Neutrophil (primary cell): ENCODE results near the gene UNC5CL.

ENCODE experiments used
- H3K27ac ChIP-seq: fragments of 200-600 bp; sonication (generic); 2 replicates; pipeline ENCODE4 v1.5.1; 2016; ENCODE audit warnings: mild to moderate bottlenecking, moderate library complexity
- H3K27me3 ChIP-seq: fragments of 200-600 bp; sonication (generic); 2 replicates; pipeline ENCODE4 v1.6.0; 2016; ENCODE audit warnings: mild to moderate bottlenecking
- H3K36me3 ChIP-seq: fragments of 200-600 bp; sonication (generic); 2 replicates; pipeline ENCODE4 v1.5.1; 2017
- H3K4me1 ChIP-seq, 2 experiments: fragments of 200-600 bp in 1 of 2; sonication (generic) in 1 of 2; 1 replicate in 1 of 2; 2 replicates in 1 of 2; pipeline versions ENCODE4 v1.5.1 to v1.6.1; 2013 to 2016; ENCODE audit warnings: low read depth in 1 of 2, low read length in 1 of 2, mild to moderate bottlenecking in 1 of 2, moderate library complexity in 1 of 2; ENCODE audit not compliant: control insufficient read depth in 1 of 2, insufficient read depth in 1 of 2
- H3K4me3 ChIP-seq, 2 experiments: fragments of 200-600 bp in 1 of 2; sonication (generic) in 1 of 2; 1 replicate in 1 of 2; 2 replicates in 1 of 2; pipeline ENCODE4 v1.5.1; 2013 to 2016; ENCODE audit warnings: low read depth in 1 of 2, low read length in 1 of 2, mild to moderate bottlenecking in 1 of 2, moderate library complexity in 1 of 2
- H3K9me3 ChIP-seq: fragments of 200-600 bp; sonication (generic); 2 replicates; pipeline ENCODE4 v1.5.1; 2016
- CTCF ChIP-seq: fragments of 200-600 bp; sonication (generic); IDR thresholded peaks from 2 replicates; pipeline ENCODE4 v1.5.1; 2016; ENCODE audit warnings: antibody characterized with exemption

The UNC5CL gene

GRCh38 chr6:41028561-41029412 is 10.2 kb downstream of the UNC5CL start:
- Histone ChIP-seq H3K36me3 (no peaks in the 10 kb centered on the region), H3K9me3 (no peaks in the 10 kb centered on the region), H3K27me3 (peaks cover 7% of the 10 kb centered on the region), H3K4me1 (peaks cover 12 to 17% of the 10 kb centered on the region in 2 experiments), H3K27ac (no peak overlapping the region), H3K4me3 (peak overlapping the region; percentile 64 to 89)
- TF ChIP-seq CTCF, result no peak

GRCh38 chr6:41027799-41028560 is 11.0 kb downstream of the UNC5CL start:
- no peak overlapping the region for H3K27ac ChIP-seq
- H3K36me3 ChIP-seq, result no peaks in the 10 kb centered on the region
- peak; percentile 97 for TF ChIP-seq CTCF
- peaks cover 12 to 17% of the 10 kb centered on the region in 2 experiments for H3K4me1 ChIP-seq
- peak overlapping the region; percentile 64 to 89 for H3K4me3 ChIP-seq
- no peaks in the 10 kb centered on the region for H3K9me3 ChIP-seq
- H3K27me3 ChIP-seq, result peaks cover 7% of the 10 kb centered on the region

GRCh38 chr6:41027241-41027640 is 11.8 kb downstream of the UNC5CL start:
- Histone ChIP-seq H3K27ac (no peak overlapping the region), H3K4me1 (peaks cover 12 to 17% of the 10 kb centered on the region in 2 experiments), H3K27me3 (peaks cover 7% of the 10 kb centered on the region), H3K4me3 (no peak overlapping the region), H3K36me3 (no peaks in the 10 kb centered on the region), H3K9me3 (no peaks in the 10 kb centered on the region)
- no peak for TF ChIP-seq CTCF

GRCh38 chr6:41025966-41026530 is 13.0 kb downstream of the UNC5CL start:
- Histone ChIP-seq H3K4me1 (peaks cover 12 to 17% of the 10 kb centered on the region in 2 experiments), H3K9me3 (no peaks in the 10 kb centered on the region), H3K36me3 (no peaks in the 10 kb centered on the region), H3K27ac (no peak overlapping the region), H3K4me3 (no peak overlapping the region), H3K27me3 (peaks cover 7% of the 10 kb centered on the region)
- no peak for TF ChIP-seq CTCF

- TF ChIP-seq CTCF, result no peak
- Histone ChIP-seq H3K27ac (no peak overlapping the region), H3K4me3 (no peak overlapping the region), H3K27me3 (peaks cover 7% of the 10 kb centered on the region), H3K9me3 (no peaks in the 10 kb centered on the region), H3K4me1 (peaks cover 6 to 11% of the 10 kb centered on the region in 2 experiments), H3K36me3 (no peaks in the 10 kb centered on the region)
Observed at GRCh38 chr6:41023114-41023513, 15.9 kb downstream of the UNC5CL start.
